H9 (cell line): ENCODE data around the gene RINL. TPM values are rescaled to one million over a fixed set of nuclear protein-coding genes. Genes with fewer than 3 reads are reported as not detected.

Experiments
- DNase-seq: peaks from one replicate; pipeline ENCODE4 v3.0.0-alpha.2; 2017
- H2AFZ ChIP-seq: one replicate; pipeline ENCODE4 v1.6.1; 2013; ENCODE audit warnings: mild to moderate bottlenecking, low read length, control low read depth, moderate library complexity
- H2AK5ac ChIP-seq: 2 replicates; pipeline ENCODE4 v1.6.1; 2013; ENCODE audit warnings: low read length, control low read depth, mixed read lengths; ENCODE audit not compliant: insufficient read length
- H2BK120ac ChIP-seq: one replicate; pipeline ENCODE4 v1.6.1; 2013; ENCODE audit warnings: low read depth, mild to moderate bottlenecking, low read length, control low read depth, inconsistent platforms; ENCODE audit not compliant: poor library complexity, severe bottlenecking
- H2BK12ac ChIP-seq: 2 replicates; pipeline ENCODE4 v1.6.1; 2013; ENCODE audit warnings: low read length, control low read depth, mixed read lengths, low read depth; ENCODE audit not compliant: insufficient read length
- H2BK15ac ChIP-seq: 2 replicates; pipeline ENCODE4 v1.6.1; 2013; ENCODE audit warnings: low read depth, low read length, control low read depth
- H2BK20ac ChIP-seq: one replicate; pipeline ENCODE4 v1.6.1; 2013; ENCODE audit warnings: low read depth, mild to moderate bottlenecking, low read length, control low read depth, inconsistent platforms; ENCODE audit not compliant: poor library complexity, severe bottlenecking
- H2BK5ac ChIP-seq: 2 replicates; pipeline ENCODE4 v1.6.1; 2013; ENCODE audit warnings: low read length, control low read depth, mixed read lengths; ENCODE audit not compliant: insufficient read length
- H3K14ac ChIP-seq: 2 replicates; pipeline ENCODE4 v1.6.1; 2013; ENCODE audit warnings: low read length, control low read depth; ENCODE audit not compliant: insufficient read depth
- H3K18ac ChIP-seq: 2 replicates; pipeline ENCODE4 v1.6.1; 2013; ENCODE audit warnings: low read depth, mild to moderate bottlenecking, mixed read lengths, low read length, control low read depth; ENCODE audit not compliant: insufficient read length
- H3K23ac ChIP-seq: 2 replicates; pipeline ENCODE4 v1.6.1; 2013; ENCODE audit warnings: low read length, control low read depth, mixed read lengths, low read depth; ENCODE audit not compliant: insufficient read length
- H3K23me2 ChIP-seq: 2 replicates; pipeline ENCODE4 v1.6.1; 2013; ENCODE audit warnings: low read depth, mild to moderate bottlenecking, mixed read lengths, low read length, control low read depth; ENCODE audit not compliant: insufficient read length, poor library complexity, severe bottlenecking
- H3K27ac ChIP-seq: 2 replicates; pipeline ENCODE4 v1.5.1; 2013; ENCODE audit warnings: low read length, control low read depth, mixed read lengths, low read depth; ENCODE audit not compliant: insufficient read length
- H3K27me3 ChIP-seq: 2 replicates; pipeline ENCODE4 v1.6.1; 2013; ENCODE audit warnings: low read length, control low read depth, inconsistent platforms; ENCODE audit not compliant: insufficient read depth
- H3K4ac ChIP-seq: 2 replicates; pipeline ENCODE4 v1.6.1; 2013; ENCODE audit warnings: low read depth, mild to moderate bottlenecking, control low read depth, inconsistent platforms, low read length, moderate library complexity
- H3K4me1 ChIP-seq: 2 replicates; pipeline ENCODE4 v1.6.1; 2013; ENCODE audit warnings: low read length, control low read depth, inconsistent platforms; ENCODE audit not compliant: insufficient read depth
- H3K4me2 ChIP-seq: 2 replicates; pipeline ENCODE4 v1.6.1; 2013; ENCODE audit warnings: low read length, control low read depth, mixed read lengths; ENCODE audit not compliant: insufficient read length, insufficient read depth
- H3K56ac ChIP-seq: 2 replicates; pipeline ENCODE4 v1.6.1; 2013; ENCODE audit warnings: low read depth, mild to moderate bottlenecking, mixed read lengths, low read length, control low read depth; ENCODE audit not compliant: insufficient read length
- H3K79me1 ChIP-seq: 2 replicates; pipeline ENCODE4 v1.6.1; 2013; ENCODE audit warnings: low read depth, mild to moderate bottlenecking, moderate library complexity, low read length, control low read depth, inconsistent platforms; ENCODE audit not compliant: insufficient read depth, poor library complexity, severe bottlenecking
- H3K79me2 ChIP-seq: 2 replicates; pipeline ENCODE4 v1.6.1; 2013; ENCODE audit warnings: low read length, control low read depth, inconsistent platforms; ENCODE audit not compliant: insufficient read depth
- H3K9ac ChIP-seq: 2 replicates; pipeline ENCODE4 v1.6.1; 2013; ENCODE audit warnings: low read length, control low read depth, mixed read lengths; ENCODE audit not compliant: insufficient read length; ENCODE audit errors: extremely low read depth
- H3K9me3 ChIP-seq: one replicate; pipeline ENCODE4 v1.6.1; 2013; ENCODE audit warnings: low read depth, low read length, inconsistent platforms; ENCODE audit not compliant: control insufficient read depth
- H3T11ph ChIP-seq: one replicate; pipeline ENCODE4 v1.6.1; 2013; ENCODE audit warnings: mild to moderate bottlenecking, low read length, control low read depth, inconsistent platforms
- H4K20me1 ChIP-seq: one replicate; pipeline ENCODE4 v1.6.1; 2013; ENCODE audit not compliant: control insufficient read depth, insufficient read length, insufficient read depth
- H4K5ac ChIP-seq: 2 replicates; pipeline ENCODE4 v1.6.1; 2013; ENCODE audit warnings: low read depth, mild to moderate bottlenecking, mixed read lengths, low read length, control low read depth; ENCODE audit not compliant: insufficient read length
- H4K8ac ChIP-seq: replicated peaks from 2 replicates; pipeline ENCODE4 v1.6.1; 2013; ENCODE audit warnings: low read length, control low read depth, mixed read lengths, low read depth; ENCODE audit not compliant: insufficient read length
- H4K91ac ChIP-seq: 2 replicates; pipeline ENCODE4 v1.6.1; 2013; ENCODE audit warnings: low read depth, mild to moderate bottlenecking, moderate library complexity, mixed read lengths, low read length, control low read depth; ENCODE audit not compliant: insufficient read length
- H3K27ac Mint-ChIP-seq, 3 experiments: 2 replicates in 2 of 3; 3 replicates in 1 of 3; pipeline ENCODE4 v1.8.0; 2020 to 2021; ENCODE audit warnings: mixed read lengths in 3 of 3, mild to moderate bottlenecking in 1 of 3, moderate library complexity in 1 of 3
- H3K27me3 Mint-ChIP-seq: 2 replicates; pipeline ENCODE4 v1.8.0; 2021; ENCODE audit warnings: low read depth, mild to moderate bottlenecking, moderate library complexity, mixed read lengths
- H3K36me3 Mint-ChIP-seq, 3 experiments: 2 replicates in 2 of 3; 3 replicates in 1 of 3; pipeline ENCODE4 v1.8.0; 2020 to 2021; ENCODE audit warnings: low read depth in 3 of 3, mixed read lengths in 3 of 3; ENCODE audit not compliant: insufficient read depth in 1 of 3
- H3K4me1 Mint-ChIP-seq, 2 experiments: 2 replicates each; pipeline ENCODE4 v1.8.0; 2020; ENCODE audit warnings: mixed read lengths in 2 of 2
- H3K4me3 Mint-ChIP-seq, 2 experiments: 2 replicates in 1 of 2; 3 replicates in 1 of 2; pipeline ENCODE4 v1.8.0; 2020 to 2021; ENCODE audit warnings: mild to moderate bottlenecking in 2 of 2, mixed read lengths in 2 of 2, moderate library complexity in 1 of 2
- H3K9me3 Mint-ChIP-seq, 2 experiments: 2 replicates in 1 of 2; 3 replicates in 1 of 2; pipeline ENCODE4 v1.8.0; 2020; ENCODE audit warnings: mild to moderate bottlenecking in 2 of 2, mixed read lengths in 2 of 2, moderate library complexity in 1 of 2
- WGBS: extraction: QIAGEN DNeasy Blood & Tissue Kit; methylation state at CpG from one replicate; pipeline ENCODE4 v1.1.7; 2013; ENCODE audit warnings: missing lambda C conversion rate, low lambda C conversion rate, mixed read lengths; ENCODE audit not compliant: insufficient read length; ENCODE audit errors: extremely low coverage; 5-methylcytosine and 5-hydroxymethylcytosine counted together
- total RNA-seq: library from RNA; stranded (reverse); gene quantifications from 2 replicates; pipeline ENCODE4 v1.2.1, GENCODE V29; 2021
- TF ChIP-seq, protein P1 (sequence below): fragments of 200-600 bp; sonication (generic); conservative IDR thresholded peaks from 3 replicates; pipeline ENCODE4 v1.8.0; 2021; ENCODE audit warnings: antibody characterized with exemption, mild to moderate bottlenecking

RINL gene
- total RNA-seq, 1 experiment from 2014 or later = 6.4 TPM

DNA sequence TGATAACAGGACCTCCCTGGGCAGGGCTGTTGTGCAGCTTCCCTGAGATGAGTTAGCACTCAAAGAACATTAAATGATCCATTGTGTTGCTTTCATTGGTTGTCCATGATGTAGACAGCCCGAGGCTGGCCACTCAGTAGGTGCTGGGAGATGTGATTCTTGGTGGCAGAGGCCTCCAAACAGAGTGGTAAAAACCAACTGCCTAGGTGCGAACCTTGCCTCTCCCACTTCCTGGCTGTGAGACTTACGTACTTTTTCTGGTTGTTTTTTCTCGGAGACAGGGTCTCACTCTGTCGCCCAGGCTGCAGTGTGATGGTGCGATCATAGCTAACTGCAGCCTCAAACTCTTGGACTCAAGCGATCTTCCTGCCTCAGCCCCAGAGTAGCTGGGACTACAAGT is 46.3 kb upstream of the RINL start:
- H3K79me2 ChIP-seq = peaks cover 4% of the 10 kb centered on the region; the same call in 1 of the 2 replicates
- no peak overlapping the region for H3K4me2 ChIP-seq
- no peak overlapping the region for H3K27ac Mint-ChIP-seq
- H2BK20ac ChIP-seq = no peak overlapping the region
- no peak overlapping the region for H4K91ac ChIP-seq
- no peak overlapping the region for H2BK15ac ChIP-seq
- H4K20me1 ChIP-seq = no peaks in the 10 kb centered on the region
- no peaks in the 10 kb centered on the region for H3K9me3 Mint-ChIP-seq
- no peaks in the 10 kb centered on the region for H3K27me3 Mint-ChIP-seq
- DNase-seq = no peak
- no peak overlapping the region for H3K56ac ChIP-seq
- H3K36me3 Mint-ChIP-seq = peaks cover 34 to 56% (median 48%) of the 10 kb centered on the region in 3 experiments
- WGBS = no CpG with 5 or more reads among the region's 7 CpGs
- H3K79me1 ChIP-seq = no peaks in the 10 kb centered on the region
- H2BK120ac ChIP-seq = no peak overlapping the region
- H4K8ac ChIP-seq = no peak overlapping the region
- H3K27ac ChIP-seq = no peak overlapping the region
- H4K5ac ChIP-seq = no peak overlapping the region
- no peak overlapping the region for H3K23ac ChIP-seq
- peaks cover 0 to 1% of the 10 kb centered on the region in 2 experiments; a peak in 2 of 4 replicates for H3K4me1 Mint-ChIP-seq
- no peaks in the 10 kb centered on the region for H3K4me1 ChIP-seq
- H2AFZ ChIP-seq = no peak overlapping the region
- H3K9me3 ChIP-seq = no peaks in the 10 kb centered on the region
- H3K14ac ChIP-seq = no peak overlapping the region
- H2BK5ac ChIP-seq = no peak overlapping the region
- no peak overlapping the region for H3K4me3 Mint-ChIP-seq
- no peak overlapping the region for H2AK5ac ChIP-seq
- H3K23me2 ChIP-seq = no peaks in the 10 kb centered on the region
- no peaks in the 10 kb centered on the region for H3K27me3 ChIP-seq
- no peak overlapping the region for H3T11ph ChIP-seq
- no peak overlapping the region for H2BK12ac ChIP-seq
- TF ChIP-seq, protein P1, sequence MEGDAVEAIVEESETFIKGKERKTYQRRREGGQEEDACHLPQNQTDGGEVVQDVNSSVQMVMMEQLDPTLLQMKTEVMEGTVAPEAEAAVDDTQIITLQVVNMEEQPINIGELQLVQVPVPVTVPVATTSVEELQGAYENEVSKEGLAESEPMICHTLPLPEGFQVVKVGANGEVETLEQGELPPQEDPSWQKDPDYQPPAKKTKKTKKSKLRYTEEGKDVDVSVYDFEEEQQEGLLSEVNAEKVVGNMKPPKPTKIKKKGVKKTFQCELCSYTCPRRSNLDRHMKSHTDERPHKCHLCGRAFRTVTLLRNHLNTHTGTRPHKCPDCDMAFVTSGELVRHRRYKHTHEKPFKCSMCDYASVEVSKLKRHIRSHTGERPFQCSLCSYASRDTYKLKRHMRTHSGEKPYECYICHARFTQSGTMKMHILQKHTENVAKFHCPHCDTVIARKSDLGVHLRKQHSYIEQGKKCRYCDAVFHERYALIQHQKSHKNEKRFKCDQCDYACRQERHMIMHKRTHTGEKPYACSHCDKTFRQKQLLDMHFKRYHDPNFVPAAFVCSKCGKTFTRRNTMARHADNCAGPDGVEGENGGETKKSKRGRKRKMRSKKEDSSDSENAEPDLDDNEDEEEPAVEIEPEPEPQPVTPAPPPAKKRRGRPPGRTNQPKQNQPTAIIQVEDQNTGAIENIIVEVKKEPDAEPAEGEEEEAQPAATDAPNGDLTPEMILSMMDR = no peak
- H3K9ac ChIP-seq = no peak overlapping the region
- H3K4ac ChIP-seq = no peak overlapping the region
- no peak overlapping the region for H3K18ac ChIP-seq
